ENCODE measurements around the gene PCLO. TPM values are rescaled to one million over a fixed set of nuclear protein-coding genes. Genes with fewer than 3 reads are reported as not detected.

PCLO gene
- total RNA-seq, 1 donor from 2014 or later, result 10.8 TPM

GRCh38 chr7:83161899-83162401 is 734 bp downstream of the PCLO start:
- H3K36me3 ChIP-seq, result no peaks in the 10 kb centered on the region
- TF ChIP-seq, protein P1, sequence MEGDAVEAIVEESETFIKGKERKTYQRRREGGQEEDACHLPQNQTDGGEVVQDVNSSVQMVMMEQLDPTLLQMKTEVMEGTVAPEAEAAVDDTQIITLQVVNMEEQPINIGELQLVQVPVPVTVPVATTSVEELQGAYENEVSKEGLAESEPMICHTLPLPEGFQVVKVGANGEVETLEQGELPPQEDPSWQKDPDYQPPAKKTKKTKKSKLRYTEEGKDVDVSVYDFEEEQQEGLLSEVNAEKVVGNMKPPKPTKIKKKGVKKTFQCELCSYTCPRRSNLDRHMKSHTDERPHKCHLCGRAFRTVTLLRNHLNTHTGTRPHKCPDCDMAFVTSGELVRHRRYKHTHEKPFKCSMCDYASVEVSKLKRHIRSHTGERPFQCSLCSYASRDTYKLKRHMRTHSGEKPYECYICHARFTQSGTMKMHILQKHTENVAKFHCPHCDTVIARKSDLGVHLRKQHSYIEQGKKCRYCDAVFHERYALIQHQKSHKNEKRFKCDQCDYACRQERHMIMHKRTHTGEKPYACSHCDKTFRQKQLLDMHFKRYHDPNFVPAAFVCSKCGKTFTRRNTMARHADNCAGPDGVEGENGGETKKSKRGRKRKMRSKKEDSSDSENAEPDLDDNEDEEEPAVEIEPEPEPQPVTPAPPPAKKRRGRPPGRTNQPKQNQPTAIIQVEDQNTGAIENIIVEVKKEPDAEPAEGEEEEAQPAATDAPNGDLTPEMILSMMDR (IDR thresholded peaks at IDR 0.05), result no peak
- TF ChIP-seq POLR2A (IDR thresholded peaks at IDR 0.05) (no peak), POLR2AphosphoS5 (IDR thresholded peaks at IDR 0.05; ENCODE audit: insufficient read depth in 1 of 2, low read depth in 1 of 2) (no peak)
- no peaks in the 10 kb centered on the region for H3K27me3 ChIP-seq
- H3K4me3 ChIP-seq, result peak overlapping the region; percentile 54 to 59
- DNase-seq (ENCODE audit: extremely low spot score in 2 of 2), result peak in 1 of 2 donors; percentile 84
- intact Hi-C loops (cut with DNase I), result no loop called here
- peak overlapping the region; percentile 38 for H3K27ac ChIP-seq
- H3K4me1 ChIP-seq, result peaks cover 18% of the 10 kb centered on the region
- H3K9me3 ChIP-seq, result no peaks in the 10 kb centered on the region

GRCh38 chr7:83161186-83161585 is 1.5 kb downstream of the PCLO start:
- intact Hi-C loops (cut with DNase I), result no loop called here

DNA sequence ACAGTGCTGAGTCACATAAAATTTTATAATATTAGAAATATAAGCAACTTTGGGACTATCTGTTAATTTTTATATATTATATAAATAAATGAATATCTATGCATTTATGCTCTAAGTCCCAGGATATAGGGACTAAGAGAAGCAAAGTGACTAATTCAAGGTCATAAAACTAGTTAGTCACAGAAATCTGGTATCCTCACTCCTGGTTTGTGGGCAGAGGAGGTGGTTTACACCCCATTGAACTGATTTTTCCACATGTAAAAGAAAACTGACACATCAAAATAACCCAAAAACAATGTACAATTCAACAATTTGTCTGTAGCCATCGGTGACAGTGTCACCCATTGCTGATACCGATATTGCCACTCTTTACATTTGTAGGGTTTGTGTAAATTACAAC is 3.0 kb downstream of the PCLO start:
- TF ChIP-seq POLR2AphosphoS5 (IDR thresholded peaks at IDR 0.05; ENCODE audit: insufficient read depth in 1 of 2, low read depth in 1 of 2), result no peak
- no peak for TF ChIP-seq POLR2A (IDR thresholded peaks at IDR 0.05)
- TF ChIP-seq, protein P1 (IDR thresholded peaks at IDR 0.05), result no peak
- Histone ChIP-seq H3K27me3 (no peaks in the 10 kb centered on the region), H3K4me1 (peaks cover 18% of the 10 kb centered on the region), H3K4me3 (no peak overlapping the region), H3K27ac (no peak overlapping the region), H3K9me3 (no peaks in the 10 kb centered on the region), H3K36me3 (no peaks in the 10 kb centered on the region)
- intact Hi-C loops (cut with DNase I), result no loop called here
- no peak for DNase-seq (ENCODE audit: extremely low spot score in 2 of 2)

More at GRCh38 chr7:83161186-83161585, 1.5 kb downstream of the PCLO start:
- Histone ChIP-seq H3K4me1 (peaks cover 18% of the 10 kb centered on the region), H3K27me3 (no peaks in the 10 kb centered on the region), H3K4me3 (no peak overlapping the region), H3K9me3 (no peaks in the 10 kb centered on the region), H3K36me3 (no peaks in the 10 kb centered on the region), H3K27ac (no peak overlapping the region)
- TF ChIP-seq, protein P1 (IDR thresholded peaks at IDR 0.05), result no peak
- TF ChIP-seq POLR2AphosphoS5 (IDR thresholded peaks at IDR 0.05; ENCODE audit: insufficient read depth in 1 of 2, low read depth in 1 of 2) (no peak), POLR2A (IDR thresholded peaks at IDR 0.05) (no peak)
- DNase-seq (ENCODE audit: extremely low spot score in 2 of 2), result no peak

GRCh38 chr7:83156006-83156405 is 6.7 kb downstream of the PCLO start:
- DNase-seq (ENCODE audit: extremely low spot score in 2 of 2), result no peak
- H3K27ac ChIP-seq, result no peak overlapping the region
- no peaks in the 10 kb centered on the region for H3K27me3 ChIP-seq
- intact Hi-C loops (cut with DNase I), result no loop called here
- TF ChIP-seq POLR2A (IDR thresholded peaks at IDR 0.05) (no peak), POLR2AphosphoS5 (IDR thresholded peaks at IDR 0.05; ENCODE audit: insufficient read depth in 1 of 2, low read depth in 1 of 2) (no peak)
- TF ChIP-seq, protein P1 (IDR thresholded peaks at IDR 0.05), result no peak
- H3K36me3 ChIP-seq, result peaks cover 0 to 4% of the 10 kb centered on the region in 2 donors
- H3K9me3 ChIP-seq, result no peaks in the 10 kb centered on the region
- H3K4me1 ChIP-seq, result no peaks in the 10 kb centered on the region
- no peak overlapping the region for H3K4me3 ChIP-seq

- Histone ChIP-seq H3K4me1 (no peaks in the 10 kb centered on the region), H3K4me3 (no peak overlapping the region), H3K27me3 (no peaks in the 10 kb centered on the region), H3K27ac (no peak overlapping the region), H3K9me3 (no peaks in the 10 kb centered on the region), H3K36me3 (peaks cover 0 to 4% of the 10 kb centered on the region in 2 donors)
- intact Hi-C loops (cut with DNase I), result no loop called here
- DNase-seq (ENCODE audit: extremely low spot score in 2 of 2), result no peak
- TF ChIP-seq POLR2AphosphoS5 (IDR thresholded peaks at IDR 0.05; ENCODE audit: insufficient read depth in 1 of 2, low read depth in 1 of 2) (no peak), POLR2A (IDR thresholded peaks at IDR 0.05) (no peak)
- TF ChIP-seq, protein P1 (IDR thresholded peaks at IDR 0.05), result no peak
Observed at GRCh38 chr7:83155407-83155806, 7.3 kb downstream of the PCLO start.

All from vagina (tissue), 2 donors.